ENCODE results near the gene MAFB.

MAFB gene

GRCh38 chr20:40686434-40686882 is 2.6 kb downstream of the MAFB start:
- CTCF ChIA-PET: no interaction called here
- POLR2A ChIA-PET: no interaction called here

DNA sequence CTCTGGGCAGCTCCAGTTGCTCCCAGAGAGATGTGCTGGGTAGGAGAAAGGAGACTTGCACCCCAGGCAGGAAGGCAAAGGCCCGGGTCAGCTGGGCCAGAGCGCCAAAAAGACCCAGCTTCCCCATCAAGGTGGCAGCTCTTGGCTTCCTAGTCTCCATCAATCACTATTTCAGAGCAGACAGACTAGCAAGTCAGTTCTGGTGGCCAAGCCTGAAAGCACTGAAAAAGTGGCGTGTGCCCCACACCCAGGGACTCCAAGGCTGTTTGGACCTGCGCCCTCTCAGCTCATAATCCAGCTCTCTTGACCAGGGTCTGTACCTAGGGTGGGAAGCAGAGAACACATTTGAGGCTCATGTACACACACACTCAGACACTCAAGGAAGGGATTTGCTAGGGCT is 3.7 kb downstream of the MAFB start:
- ChIA-PET POLR2A (no interaction called here), CTCF (no interaction called here)
- no peak for TF ChIP-seq CTCF (IDR thresholded peaks at IDR 0.05; ENCODE audit: insufficient read depth, low read length, missing control alignments)
- no peak overlapping the region for H3K4me3 ChIP-seq (ENCODE audit: low read depth, low read length)
- no peak for DNase-seq (ENCODE audit: low read depth, low spot score)

More at GRCh38 chr20:40686434-40686882, 2.6 kb downstream of the MAFB start:
- no peak for DNase-seq (ENCODE audit: low read depth, low spot score)
- peak overlapping the region; percentile 63 for H3K4me3 ChIP-seq (ENCODE audit: low read depth, low read length)
- no peak for TF ChIP-seq CTCF (IDR thresholded peaks at IDR 0.05; ENCODE audit: insufficient read depth, low read length, missing control alignments)

- H3K4me3 ChIP-seq (ENCODE audit: low read depth, low read length): no peak overlapping the region
- TF ChIP-seq CTCF (IDR thresholded peaks at IDR 0.05; ENCODE audit: insufficient read depth, low read length, missing control alignments): no peak
- DNase-seq (ENCODE audit: low read depth, low spot score): no peak
- POLR2A ChIA-PET: no interaction called here
- CTCF ChIA-PET: interaction anchor here (1.0 to 1.3 kb wide), 2 partner anchors 13 to 417 kb away, joined by 3 to 4 read pairs; no protein-coding TSS in a partner anchor
Observed at GRCh38 chr20:40683894-40684268, 5.2 kb downstream of the MAFB start.

DNA sequence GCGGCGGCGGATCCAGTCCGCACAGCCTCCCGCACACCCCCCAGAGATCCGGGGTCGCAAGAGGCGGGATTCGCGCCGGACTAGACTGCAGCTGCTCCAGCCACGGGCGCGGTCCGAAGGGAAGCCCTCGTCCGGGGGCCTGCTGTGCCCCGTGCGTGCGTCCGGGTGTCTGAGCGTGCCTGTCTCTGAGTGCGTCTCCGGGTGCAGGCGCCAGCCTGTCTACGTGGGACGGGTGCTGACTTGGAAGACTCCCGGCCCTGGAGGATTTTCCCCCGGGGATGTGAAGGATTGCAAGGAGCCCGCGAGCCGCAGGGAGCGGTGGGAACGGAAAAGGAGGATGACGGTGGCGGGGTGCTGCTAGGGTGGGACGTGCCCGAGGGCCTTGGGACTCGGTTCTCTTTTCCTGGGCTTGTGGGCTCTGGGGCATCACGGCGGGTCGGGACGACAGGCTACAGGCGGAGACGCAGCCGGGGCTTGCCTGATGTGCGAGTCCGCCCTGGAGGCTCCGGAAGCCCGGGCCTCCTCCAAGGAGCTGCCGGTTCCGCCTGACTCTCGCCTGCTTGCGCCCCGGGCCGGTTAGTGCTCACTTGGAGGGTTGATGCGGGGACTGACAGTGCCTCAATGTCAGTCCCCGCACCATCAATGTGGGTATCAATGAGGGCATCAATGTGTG is 5.7 kb downstream of the MAFB start:
- no peak for DNase-seq (ENCODE audit: low read depth, low spot score)
- no peak for TF ChIP-seq CTCF (IDR thresholded peaks at IDR 0.05; ENCODE audit: insufficient read depth, low read length, missing control alignments)
- CTCF ChIA-PET: interaction anchor here (1.3 kb wide), 1 partner anchor 12 kb away, joined by 4 read pairs; no protein-coding TSS in a partner anchor
- H3K4me3 ChIP-seq (ENCODE audit: low read depth, low read length): peak overlapping the region; percentile 34
- POLR2A ChIA-PET: no interaction called here

GRCh38 chr20:40682104-40682981 is 6.7 kb downstream of the MAFB start:
- no peak for DNase-seq (ENCODE audit: low read depth, low spot score)
- no peak overlapping the region for H3K4me3 ChIP-seq (ENCODE audit: low read depth, low read length)
- POLR2A ChIA-PET: no interaction called here
- no peak for TF ChIP-seq CTCF (IDR thresholded peaks at IDR 0.05; ENCODE audit: insufficient read depth, low read length, missing control alignments)
- CTCF ChIA-PET: no interaction called here

GRCh38 chr20:40681684-40682083 is 7.4 kb downstream of the MAFB start:
- TF ChIP-seq CTCF (IDR thresholded peaks at IDR 0.05; ENCODE audit: insufficient read depth, low read length, missing control alignments): no peak
- no peak overlapping the region for H3K4me3 ChIP-seq (ENCODE audit: low read depth, low read length)
- CTCF ChIA-PET: interaction anchor here (1.5 kb wide), 1 partner anchor 8 kb away, joined by 4 read pairs; no protein-coding TSS in a partner anchor
- POLR2A ChIA-PET: no interaction called here
- no peak for DNase-seq (ENCODE audit: low read depth, low spot score)
